ENCODE data around the gene C19orf67.

C19orf67 gene

GRCh38 chr19:14050512-14050911 lies 35.1 kb downstream of the C19orf67 start:
- TF ChIP-seq CTCF (IDR thresholded peaks at IDR 0.05): no peak

- TF ChIP-seq CTCF (IDR thresholded peaks at IDR 0.05): peak; percentile 89
These were observed 37.0 kb downstream of the C19orf67 start for GRCh38 chr19:14048443-14049153.

- peak; percentile 51 for TF ChIP-seq CTCF (IDR thresholded peaks at IDR 0.05)
These were observed 42.6 kb downstream of the C19orf67 start for GRCh38 chr19:14042659-14043608.

- no peak for TF ChIP-seq CTCF (IDR thresholded peaks at IDR 0.05)
These were observed 46.4 kb downstream of the C19orf67 start for GRCh38 chr19:14039181-14039580.

- TF ChIP-seq CTCF (IDR thresholded peaks at IDR 0.05): no peak
These were observed 49.9 kb downstream of the C19orf67 start for GRCh38 chr19:14035706-14036105.

- TF ChIP-seq CTCF (IDR thresholded peaks at IDR 0.05): no peak
These were observed 51.6 kb downstream of the C19orf67 start for GRCh38 chr19:14033946-14034345.

- TF ChIP-seq CTCF (IDR thresholded peaks at IDR 0.05): peak; percentile 41
These were observed 53.7 kb downstream of the C19orf67 start, which contains the start of gene IL27RA for GRCh38 chr19:14031719-14032480. Gene IL27RA, plus strand, starts transcription at chr19:14031762. Its CDS starts 111 bp downstream, at chr19:14031873.

Data from LNCAP (cell line).